GM08714 (cell line): ENCODE results near the gene HOXC9.

Source experiments
- H3K4me3 ChIP-seq: fragments of 200-500 bp; sonication (Bioruptor generic); 2 replicates; pipeline ENCODE4 v1.5.1; 2014; ENCODE audit warnings: mild to moderate bottlenecking, low read length, inconsistent platforms
- ZNF274 ChIP-seq: IDR thresholded peaks from 2 replicates; pipeline ENCODE4 v1.6.1; 2012; ENCODE audit warnings: mild to moderate bottlenecking, low read depth, low read length

The HOXC9 gene

DNA sequence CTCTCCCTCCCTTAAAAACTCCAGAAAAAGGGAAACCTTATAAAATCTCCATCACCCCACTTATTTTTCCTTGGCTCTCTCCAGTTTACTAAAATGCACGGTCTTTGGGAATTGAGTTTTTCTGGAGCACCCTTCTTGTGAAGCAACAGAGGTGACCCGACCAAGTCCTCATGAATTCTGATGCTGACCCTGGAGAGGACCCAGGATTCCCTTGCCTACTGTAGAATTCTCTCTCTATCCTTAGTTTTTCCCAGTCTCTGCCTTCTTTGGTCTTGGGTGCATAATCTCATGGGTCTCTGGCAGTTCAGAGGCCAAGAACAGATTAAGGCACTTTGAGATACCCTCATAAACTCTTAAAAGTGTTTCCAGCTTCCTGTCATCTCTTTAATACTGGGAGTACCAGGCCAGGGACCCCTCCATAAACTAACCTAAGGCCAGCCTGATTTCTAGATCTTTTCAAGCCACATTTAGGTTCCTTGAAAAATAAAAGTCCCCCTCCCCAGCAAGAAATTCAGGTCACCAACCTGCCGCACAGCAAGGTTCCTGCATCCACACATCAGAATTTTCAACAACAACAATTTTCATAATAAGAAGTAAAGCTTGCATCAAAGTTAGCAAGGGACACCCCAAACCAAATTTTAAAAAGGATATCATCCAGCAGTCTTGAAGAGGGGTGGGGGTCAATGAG is 48.6 kb downstream of the HOXC9 start:
- no peak for TF ChIP-seq ZNF274
- H3K4me3 ChIP-seq = no peak overlapping the region

DNA sequence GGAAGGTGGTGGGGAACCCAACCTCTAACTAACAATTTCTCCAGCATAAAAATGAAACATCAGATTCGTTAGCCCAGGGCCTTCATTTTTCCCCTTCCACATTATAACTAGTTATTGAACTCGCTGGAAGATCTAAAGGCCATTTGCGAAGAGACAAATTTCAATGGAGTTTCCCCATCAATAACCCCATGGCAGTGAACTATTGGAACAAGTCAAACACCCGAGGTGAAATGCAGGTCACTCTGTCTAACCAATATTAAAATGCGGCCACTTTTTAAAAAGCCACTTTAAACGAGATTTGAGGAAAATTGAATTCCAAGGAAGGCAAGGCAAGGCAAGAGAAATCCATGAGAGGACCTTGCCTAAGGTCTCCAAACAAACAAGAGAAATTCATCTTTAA is 49.1 kb downstream of the HOXC9 start:
- no peak for TF ChIP-seq ZNF274
- H3K4me3 ChIP-seq = no peak overlapping the region

DNA sequence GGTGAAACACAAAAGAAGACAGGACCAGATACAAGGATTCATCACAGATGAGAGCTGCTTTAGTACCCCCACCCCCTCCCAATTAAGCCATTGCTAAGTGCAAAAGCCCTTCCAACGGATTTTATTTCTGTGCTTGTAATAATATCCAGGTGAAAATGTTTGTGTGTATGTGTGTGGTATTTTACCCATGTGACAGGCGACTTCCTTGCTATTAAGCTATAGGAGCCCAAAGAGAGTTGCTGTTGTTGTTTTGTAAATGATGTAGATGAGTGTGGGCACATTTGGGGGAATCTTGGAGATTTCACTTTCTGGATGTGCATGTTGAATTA is 50.5 kb downstream of the HOXC9 start:
- no peak for TF ChIP-seq ZNF274

DNA sequence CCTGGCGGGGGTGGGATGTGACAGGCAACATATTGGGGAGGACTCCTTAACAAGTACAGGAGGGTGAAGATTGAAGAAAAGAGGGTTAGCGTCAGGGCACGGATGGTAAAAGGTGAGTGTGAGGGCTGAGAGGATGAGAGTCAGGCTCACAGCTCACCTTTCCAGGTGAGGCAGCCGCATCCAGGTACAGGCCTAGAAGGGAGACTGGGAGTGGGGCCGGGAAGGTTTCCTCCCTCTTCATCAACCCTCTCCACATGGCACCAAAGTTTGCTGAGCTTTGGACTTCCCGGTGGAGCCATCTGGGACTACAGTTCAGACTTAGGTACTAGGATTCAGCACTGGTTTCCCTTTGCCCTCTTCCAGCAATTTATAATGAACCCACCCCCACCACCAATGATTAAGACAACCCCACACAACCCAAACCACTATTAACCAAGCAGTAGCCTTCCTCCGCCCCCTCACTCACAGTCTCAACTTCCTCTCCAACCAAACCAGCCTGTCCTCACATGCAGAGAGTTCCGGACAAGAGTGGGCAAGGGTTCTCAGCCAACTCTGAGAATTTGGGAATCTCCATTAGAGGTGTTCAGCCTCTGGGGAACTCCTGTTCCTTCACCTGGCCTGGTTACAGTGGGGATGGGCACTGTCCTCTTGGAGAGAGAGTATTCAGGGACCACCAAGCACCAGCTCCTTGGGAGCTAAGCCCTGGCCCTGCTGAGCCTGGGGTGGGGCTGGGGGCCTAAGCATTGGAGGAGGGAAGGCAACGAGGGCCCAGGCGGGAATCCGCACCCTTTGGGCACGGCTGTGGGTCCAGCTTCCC is 51.3 kb downstream of the HOXC9 start:
- TF ChIP-seq ZNF274 = no peak
- H3K4me3 ChIP-seq = no peak overlapping the region

More for the DNA sequence above, 50.5 kb downstream of the HOXC9 start:
- no peak overlapping the region for H3K4me3 ChIP-seq

DNA sequence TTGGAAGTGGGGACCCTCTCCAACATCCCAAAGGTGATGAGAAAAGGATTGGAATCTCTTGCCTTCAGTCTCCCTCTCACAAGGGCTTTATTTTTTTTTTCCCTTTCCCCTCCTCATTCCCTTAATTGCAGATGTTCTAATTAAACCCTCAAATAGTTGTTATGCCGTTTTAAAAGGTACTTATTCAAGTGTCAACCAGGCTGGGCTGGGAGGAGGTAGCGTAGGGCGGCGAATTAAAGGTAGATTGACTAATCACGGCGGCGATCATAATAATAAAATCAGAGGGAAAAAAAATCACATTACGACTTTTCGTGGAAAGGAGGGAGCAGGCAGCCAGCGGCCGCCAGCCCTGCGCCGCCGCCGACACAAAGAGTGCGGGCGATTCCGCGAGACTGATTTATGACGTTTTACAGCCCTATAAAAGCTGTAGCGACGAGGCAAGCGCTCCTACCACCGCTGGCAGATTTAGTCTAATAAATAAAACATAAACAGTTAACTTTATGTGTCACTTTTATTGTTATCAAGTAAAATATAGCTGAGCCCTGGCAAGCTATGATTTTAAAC is 52.0 kb downstream of the HOXC9 start:
- H3K4me3 ChIP-seq = no peak overlapping the region
- no peak for TF ChIP-seq ZNF274

DNA sequence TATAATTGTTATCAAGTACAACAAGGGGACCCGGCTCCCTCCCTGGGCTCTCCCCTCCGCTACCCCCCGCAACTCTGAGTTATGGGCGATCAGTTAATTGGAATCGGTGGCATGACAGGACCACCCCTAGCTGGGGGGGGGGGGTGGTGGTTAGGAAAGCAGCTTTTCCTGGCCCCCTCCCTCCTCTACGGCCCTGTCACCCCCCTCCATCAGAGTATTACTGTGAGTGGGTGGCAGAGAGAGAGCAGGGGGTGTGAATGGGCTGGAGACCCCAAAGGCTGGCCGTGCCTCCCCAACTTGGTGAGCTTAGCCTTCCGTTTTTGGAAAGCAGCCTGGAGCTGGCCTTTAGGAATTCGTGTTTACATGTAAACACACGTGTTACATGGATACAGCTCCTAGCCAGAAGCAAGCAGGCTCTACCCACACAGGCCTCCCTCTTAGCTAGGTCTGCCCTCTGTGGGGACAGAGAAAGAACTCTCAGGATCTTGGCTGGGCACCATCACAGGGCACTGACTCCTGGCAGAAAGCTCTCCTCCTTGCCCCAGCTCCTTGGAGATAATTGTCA is 52.6 kb downstream of the HOXC9 start:
- TF ChIP-seq ZNF274 = no peak
- H3K4me3 ChIP-seq = no peak overlapping the region
